Endothelial cell of umbilical vein (primary cell): ENCODE measurements around the gene NKIRAS1. TPM values are rescaled to one million over a fixed set of nuclear protein-coding genes. Genes with fewer than 3 reads are reported as not detected.

ENCODE experiments used
- BruUV-seq: library from RNA; stranded (reverse); fragments of 400-500 nt; replicated peaks from 2 replicates; lab custom pipeline; 2021; lab: Mats Ljungman, UMichigan
- CTCF ChIA-PET: fragments of 300-600, 350-600 bp; sonication (Branson Sonifier 250); formaldehyde crosslinking; loops from one replicate; lab custom pipeline; 2021; ENCODE audit warnings: antibody characterized with exemption, inconsistent platforms; lab: Charles Lee
- POLR2A ChIA-PET: fragments of 300-600, 350-600 bp; sonication (Branson Sonifier 250); formaldehyde crosslinking; loops from one replicate; lab custom pipeline; 2021; ENCODE audit warnings: antibody characterized with exemption, inconsistent platforms; lab: Charles Lee
- DNase-seq: peaks from one replicate; pipeline ENCODE4 v3.0.0-alpha.2; 2011; ENCODE audit warnings: low read depth, low spot score
- FAIRE-seq: peaks from 2 replicates; lab custom pipeline; 2011; peaks lifted over from hg19 to GRCh38; lab: Jason Lieb, UNC
- H2AFZ ChIP-seq: 2 replicates; pipeline ENCODE4 v1.6.0; 2012; ENCODE audit warnings: low read depth, low read length, control low read depth, inconsistent platforms
- H3K27ac ChIP-seq: 2 replicates; pipeline ENCODE4 v1.5.1; 2011; ENCODE audit warnings: low read depth, mild to moderate bottlenecking, control low read depth, low read length, moderate library complexity; ENCODE audit not compliant: insufficient read depth
- H3K27me3 ChIP-seq, 2 experiments: 2 replicates each; pipeline versions ENCODE4 v1.6.0 to v1.6.1; 2011; ENCODE audit warnings: low read length in 2 of 2, mixed read lengths in 1 of 2; ENCODE audit not compliant: control insufficient read depth in 2 of 2, insufficient read depth in 2 of 2
- H3K36me3 ChIP-seq, 2 experiments: 2 replicates in 1 of 2; 3 replicates in 1 of 2; pipeline ENCODE4 v1.5.1; 2011; ENCODE audit warnings: low read length in 2 of 2, mild to moderate bottlenecking in 1 of 2, moderate library complexity in 1 of 2; ENCODE audit not compliant: control insufficient read depth in 2 of 2, insufficient read depth in 2 of 2; ENCODE audit errors: extremely low read depth in 1 of 2
- H3K4me1 ChIP-seq: 3 replicates; pipeline ENCODE4 v1.5.1; 2011; ENCODE audit warnings: mild to moderate bottlenecking, low read length; ENCODE audit not compliant: control insufficient read depth, insufficient read depth; ENCODE audit errors: extremely low read depth
- H3K4me2 ChIP-seq: 2 replicates; pipeline ENCODE4 v1.6.1; 2011; ENCODE audit warnings: low read length, control low read depth, mixed read lengths; ENCODE audit not compliant: insufficient read depth
- H3K4me3 ChIP-seq, 3 experiments: fragments of 200-600 bp in 1 of 3; sonication (generic), shearing (Covaris generic) in 1 of 3; replicated peaks in 1 of 3; 2 replicates each; pipeline ENCODE4 v1.5.1; 2011 to 2016; ENCODE audit warnings: control low read depth in 3 of 3, low read length in 3 of 3, mild to moderate bottlenecking in 2 of 3, inconsistent platforms in 1 of 3, low read depth in 1 of 3, moderate library complexity in 1 of 3; ENCODE audit not compliant: insufficient read depth in 1 of 3
- H3K79me2 ChIP-seq: 2 replicates; pipeline ENCODE4 v1.6.0; 2012; ENCODE audit warnings: low read length, inconsistent platforms; ENCODE audit not compliant: control insufficient read depth, insufficient read depth
- H3K9ac ChIP-seq: replicated peaks from 2 replicates; pipeline ENCODE3; 2011; ENCODE audit warnings: low read length, control low read depth; ENCODE audit not compliant: insufficient read depth; ENCODE audit errors: extremely low read depth
- H3K9me1 ChIP-seq: replicated peaks from 3 replicates; pipeline ENCODE4 v1.6.0; 2011; ENCODE audit warnings: mild to moderate bottlenecking, low read length; ENCODE audit not compliant: control insufficient read depth, insufficient read depth; ENCODE audit errors: extremely low read depth
- H3K9me3 ChIP-seq: replicated peaks from 2 replicates; pipeline ENCODE4 v1.5.1; 2012; ENCODE audit warnings: low read length, inconsistent platforms; ENCODE audit not compliant: control insufficient read depth, insufficient read depth
- H4K20me1 ChIP-seq: replicated peaks from 2 replicates; pipeline ENCODE3; 2011; ENCODE audit warnings: mild to moderate bottlenecking, low read length; ENCODE audit not compliant: control insufficient read depth, insufficient read depth; ENCODE audit errors: extremely low read depth
- CTCF ChIP-seq, 2 donors: IDR thresholded peaks; 1 replicate in 1 of 2; 2 replicates in 1 of 2; pipeline ENCODE4 v1.5.1; 2011; ENCODE audit warnings: low read length in 2 of 2, mild to moderate bottlenecking in 2 of 2, moderate library complexity in 2 of 2, control low read depth in 1 of 2, inconsistent platforms in 1 of 2, low read depth in 1 of 2; ENCODE audit not compliant: insufficient read depth in 1 of 2; ENCODE audit errors: extremely low read depth in 1 of 2
- EZH2 ChIP-seq: IDR thresholded peaks from 2 replicates; pipeline ENCODE4 v1.6.1; 2012; ENCODE audit warnings: borderline replicate concordance, low read depth, mild to moderate bottlenecking, moderate library complexity, low read length, inconsistent platforms; ENCODE audit not compliant: severe bottlenecking
- FOS ChIP-seq: IDR thresholded peaks from 2 replicates; pipeline ENCODE4 v1.6.1; 2011; ENCODE audit warnings: mild to moderate bottlenecking, low read length, moderate library complexity, borderline replicate concordance; ENCODE audit not compliant: insufficient read depth
- GATA2 ChIP-seq: IDR thresholded peaks from 2 replicates; pipeline ENCODE4 v1.7.0; 2011; ENCODE audit warnings: low read depth, mild to moderate bottlenecking, moderate library complexity, mixed read lengths, low read length; ENCODE audit not compliant: insufficient read length, insufficient read depth
- JUN ChIP-seq: IDR thresholded peaks from 2 replicates; pipeline ENCODE4 v1.6.1; 2011; ENCODE audit warnings: borderline replicate concordance, low read depth; ENCODE audit not compliant: insufficient read length, insufficient read depth
- MAX ChIP-seq: IDR thresholded peaks from 2 replicates; pipeline ENCODE4 v1.6.1; 2011; ENCODE audit not compliant: insufficient read depth, insufficient read length
- MYC ChIP-seq: IDR thresholded peaks from one replicate; pipeline ENCODE4 v1.6.1; 2011; ENCODE audit warnings: mild to moderate bottlenecking, low read depth, low read length
- POLR2A ChIP-seq: IDR thresholded peaks from 2 replicates; pipeline ENCODE4 v1.6.1; 2012; ENCODE audit warnings: low read depth, mild to moderate bottlenecking, control low read depth, low read length
- POLR2AphosphoS5 ChIP-seq: IDR thresholded peaks from 2 replicates; pipeline ENCODE4 v1.6.1; 2012; ENCODE audit warnings: low read depth, mild to moderate bottlenecking, control low read depth, low read length, moderate library complexity; ENCODE audit not compliant: insufficient read depth
- dilution Hi-C: fragments of 300-500 bp; cut with MboI; formaldehyde crosslinking; loops from one replicate; pipeline ENCODE4 v1.15.0; 2019; ENCODE audit warnings: low sequenced_read_pairs; ENCODE audit not compliant: extremely low pct_ligation_motif_present
- intact Hi-C: fragments of 100-400 bp; cut with micrococcal nuclease; formaldehyde crosslinking; loops from one replicate; pipeline ENCODE4 v1.10.0; 2022
- polyA plus RNA-seq, 4 experiments: library from polyadenylated mRNA; depleted of rRNA in 3 of 4; stranded (reverse) in 3 of 4; unstranded in 1 of 4; fragments of >200 nt; gene quantifications; 2 replicates each; pipeline versions ENCODE4 v1.2.1 to v1.2.3, GENCODE V29; 2011 to 2012; ENCODE audit warnings: missing spikeins in 1 of 4
- total RNA-seq: library from RNA; stranded (reverse); gene quantifications from 2 replicates; pipeline ENCODE4 v1.2.3, GENCODE V29; 2021

The NKIRAS1 gene
- total and polyA plus RNA-seq, 2 donors (not counting 3 experiments of a cell fraction or from before 2014, with no cell fraction given), result 2.2 to 2.9 TPM

GRCh38 chr3:23867838-23868237, 49.0 kb downstream of the NKIRAS1 start:
- Histone ChIP-seq H3K4me3 (no peak overlapping the region), H3K9ac (no peak overlapping the region), H3K4me2 (no peak overlapping the region), H3K36me3 (no peaks in the 10 kb centered on the region), H3K27me3 (no peaks in the 10 kb centered on the region), H4K20me1 (no peaks in the 10 kb centered on the region), H3K4me1 (peaks cover 38% of the 10 kb centered on the region), H3K79me2 (peaks cover 41% of the 10 kb centered on the region), H3K9me3 (no peaks in the 10 kb centered on the region), H2AFZ (no peak overlapping the region), H3K27ac (no peak overlapping the region), H3K9me1 (no peaks in the 10 kb centered on the region)
- POLR2A ChIA-PET, result no interaction called here
- no peak for DNase-seq
- CTCF ChIA-PET, result no interaction called here
- no TSS peak for BruUV-seq
- no peak for FAIRE-seq
- intact Hi-C loops (no loop called here), dilution Hi-C loops (no loop called here)
- no peak for TF ChIP-seq MAX
- TF ChIP-seq FOS, result no peak
- TF ChIP-seq EZH2, result no peak
- TF ChIP-seq POLR2A, result no peak
- TF ChIP-seq JUN, result no peak
- no peak for TF ChIP-seq MYC
- no peak for TF ChIP-seq POLR2AphosphoS5
- no peak for TF ChIP-seq GATA2
- TF ChIP-seq CTCF (IDR thresholded peaks at IDR 0.05; ENCODE audit: extremely low read depth in 1 of 2, insufficient read depth in 1 of 2, low read depth in 1 of 2, low read length in 2 of 2), result no peak
